ENCODE results near the gene HHLA2.
"Not testable (repeated sequence)": the region's sequence is repeated elsewhere in the genome, so short reads cannot be mapped to it uniquely, and the experiment has no call there.

DNA sequence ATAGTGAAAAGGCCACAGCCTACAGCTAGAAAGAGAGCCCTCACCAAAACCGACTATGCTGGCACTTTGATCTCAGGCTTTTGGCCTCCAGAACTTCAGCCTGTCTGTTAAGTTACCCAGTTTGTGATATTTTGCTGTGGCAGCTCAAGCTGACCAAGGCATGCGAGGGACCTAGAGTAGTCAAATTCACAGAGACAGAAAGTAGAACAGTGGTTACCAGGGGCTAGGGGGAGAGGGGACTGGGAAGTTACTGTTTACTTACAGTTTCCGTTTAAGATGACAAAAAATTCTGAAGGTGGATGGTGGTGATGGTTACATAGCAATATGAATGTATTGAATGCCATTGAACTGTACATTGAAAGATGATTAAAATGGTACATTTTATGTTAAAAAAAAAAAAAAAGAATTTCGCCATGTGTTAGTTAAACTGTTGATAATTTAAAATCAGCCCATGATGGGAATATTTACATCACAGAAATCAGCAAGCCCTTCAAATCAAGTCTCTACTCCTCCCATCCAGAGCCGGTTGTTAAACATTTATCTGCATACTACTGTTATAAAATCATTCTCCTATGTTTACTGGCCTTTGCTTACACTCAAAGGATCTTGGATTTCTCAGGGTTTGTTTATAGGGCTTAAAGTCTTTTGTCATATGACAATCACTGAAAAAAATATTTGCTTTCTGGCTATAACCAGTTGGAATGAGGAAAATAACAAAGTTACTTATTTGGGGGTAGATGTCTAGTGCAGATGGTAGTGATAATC lies 31.6 kb upstream of the HHLA2 start:
- not testable (repeated sequence) for TF ChIP-seq POLR2A, POLR2AphosphoS5, TAF1 (IDR thresholded peaks at IDR 0.05; ENCODE audit: low read depth, low read length)

All from GM12891 (cell line).